GM19025 (cell line): Measurements from ENCODE around the gene LBHD2.

Experiments used
- ATAC-seq: cut with Tn5 transposase; IDR thresholded peaks from one replicate; pipeline ENCODE4 v1.9.1; 2021; ENCODE audit warnings: mild to moderate bottlenecking, low read depth, moderate library complexity; ENCODE audit not compliant: unreplicated experiment

LBHD2 gene

GRCh38 chr14:103089386-103090335 lies 5.7 kb downstream of the LBHD2 start:
- no peak for ATAC-seq

GRCh38 chr14:103090481-103091020 lies 6.5 kb downstream of the LBHD2 start:
- ATAC-seq = no peak

- ATAC-seq = peak; percentile 60
These were observed 7.3 kb downstream of the LBHD2 start for GRCh38 chr14:103091041-103091882.

- ATAC-seq = no peak
These were observed 7.8 kb downstream of the LBHD2 start for GRCh38 chr14:103091883-103092222.

- ATAC-seq = no peak
These were observed 9.9 kb downstream of the LBHD2 start for GRCh38 chr14:103093856-103094405.

GRCh38 chr14:103094406-103095209 lies 10.6 kb downstream of the LBHD2 start, which contains the start of gene EXOC3L4:
EXOC3L4 (plus strand) TSS chr14:103094725; CDS start chr14:103100220, 5,495 bp downstream.
- no peak for ATAC-seq

GRCh38 chr14:103095210-103095778 lies 11.3 kb downstream of the LBHD2 start:
- ATAC-seq = no peak

GRCh38 chr14:103096387-103096786 lies 12.4 kb downstream of the LBHD2 start:
- ATAC-seq = no peak

GRCh38 chr14:103097244-103097993 lies 13.4 kb downstream of the LBHD2 start:
- no peak for ATAC-seq

- ATAC-seq = no peak
These were observed 14.3 kb downstream of the LBHD2 start for GRCh38 chr14:103097994-103098957.

GRCh38 chr14:103099081-103099732 lies 15.2 kb downstream of the LBHD2 start:
- no peak for ATAC-seq

GRCh38 chr14:103099733-103100280 lies 15.8 kb downstream of the LBHD2 start:
- ATAC-seq = no peak

- ATAC-seq = no peak
These were observed 16.5 kb downstream of the LBHD2 start for GRCh38 chr14:103100281-103101121.

GRCh38 chr14:103101257-103101962 lies 17.4 kb downstream of the LBHD2 start:
- ATAC-seq = no peak

- ATAC-seq = no peak
These were observed 18.1 kb downstream of the LBHD2 start for GRCh38 chr14:103101963-103102688.
